HepG2 (cell line): Measurements from ENCODE around the gene C3orf70. TPM values are rescaled to one million over a fixed set of nuclear protein-coding genes. Genes with fewer than 3 reads are reported as not detected.

Experiments
- ATAC-seq: fragments of 200-7000 bp; cut with Tn5 transposase; 3 replicates; pipeline ENCODE4 v1.9.1; 2020; ENCODE audit warnings: mild to moderate bottlenecking, moderate library complexity
- BruUV-seq: library from RNA; stranded (reverse); fragments of 400-500 nt; replicated peaks from 2 replicates; lab custom pipeline; 2021; lab: Mats Ljungman, UMichigan
- CTCF ChIA-PET: fragments of 300-600 bp; formaldehyde crosslinking; extraction: SDS; loops from one replicate; lab custom pipeline; 2021; ENCODE audit warnings: low total read pairs, inconsistent platforms, low intra/inter-chr PET ratio; lab: Yijun Ruan, JAX
- POLR2A ChIA-PET: fragments of 350-600 bp; sonication (Branson Sonifier 250); formaldehyde crosslinking; loops from one replicate; lab custom pipeline; 2020; ENCODE audit warnings: antibody characterized with exemption, inconsistent platforms; lab: Yijun Ruan, JAX
- DNase-seq: peaks from one replicate; pipeline ENCODE4 v3.0.0-alpha.2; 2015; ENCODE audit warnings: low spot score
- FAIRE-seq: peaks from 3 replicates; lab custom pipeline; 2011; peaks lifted over from hg19 to GRCh38; lab: Jason Lieb, UNC
- H2AFZ ChIP-seq: one replicate; pipeline ENCODE4 v1.6.1; 2011; ENCODE audit warnings: low read length, inconsistent platforms
- H3K27ac ChIP-seq: fragments of 300-600 bp; 3 replicates; pipeline ENCODE4 v1.8.0; 2011; ENCODE audit warnings: mixed run types, mild to moderate bottlenecking, mixed read lengths, low read length, inconsistent platforms; ENCODE audit not compliant: insufficient read depth; ENCODE audit errors: extremely low read length
- H3K27me3 ChIP-seq, 2 experiments: fragments of 200-600 bp in 1 of 2; 2 replicates in 1 of 2; 3 replicates in 1 of 2; pipeline versions ENCODE4 v1.6.0 to v1.8.0; 2011; ENCODE audit warnings: low read length in 2 of 2, mild to moderate bottlenecking in 2 of 2, moderate library complexity in 2 of 2, inconsistent platforms in 1 of 2; ENCODE audit not compliant: insufficient read depth in 2 of 2, control insufficient read depth in 1 of 2
- H3K36me3 ChIP-seq, 2 experiments: fragments of 200-600 bp in 1 of 2; replicated peaks in 1 of 2; 2 replicates in 1 of 2; 3 replicates in 1 of 2; pipeline versions ENCODE4 v1.5.1 to v1.8.0; 2011; ENCODE audit warnings: low read length in 2 of 2, inconsistent platforms in 1 of 2; ENCODE audit not compliant: insufficient read depth in 2 of 2, control insufficient read depth in 1 of 2
- H3K4me1 ChIP-seq: 2 replicates; pipeline ENCODE4 v1.5.1; 2012; ENCODE audit warnings: low read length, inconsistent platforms; ENCODE audit not compliant: insufficient read depth
- H3K4me2 ChIP-seq: 2 replicates; pipeline ENCODE4 v1.6.0; 2011; ENCODE audit warnings: low read depth, low read length, inconsistent platforms
- H3K4me3 ChIP-seq, 3 experiments: fragments of 200-600 bp in 1 of 3; sonication (generic), shearing (Covaris generic) in 1 of 3; replicated peaks in 1 of 3; 2 replicates each; pipeline ENCODE4 v1.5.1; 2011 to 2016; ENCODE audit warnings: low read length in 3 of 3, inconsistent platforms in 2 of 3, low read depth in 2 of 3, mild to moderate bottlenecking in 2 of 3, control low read depth in 1 of 3, mixed read lengths in 1 of 3; ENCODE audit not compliant: insufficient read depth in 1 of 3
- H3K79me2 ChIP-seq: one replicate; pipeline ENCODE4 v1.6.1; 2011; ENCODE audit warnings: low read length, inconsistent platforms; ENCODE audit not compliant: insufficient read depth
- H3K9ac ChIP-seq: 2 replicates; pipeline ENCODE4 v1.6.0; 2011; ENCODE audit warnings: mild to moderate bottlenecking, low read depth, low read length, inconsistent platforms; ENCODE audit not compliant: insufficient read depth
- H3K9me3 ChIP-seq: 2 replicates; pipeline ENCODE4 v1.5.1; 2012; ENCODE audit warnings: mild to moderate bottlenecking, low read length
- H4K20me1 ChIP-seq: 2 replicates; pipeline ENCODE4 v1.6.0; 2011; ENCODE audit warnings: inconsistent platforms, mild to moderate bottlenecking, low read length, moderate library complexity; ENCODE audit not compliant: insufficient read depth
- ARNTL ChIP-seq: sonication (generic); formaldehyde crosslinking; IDR thresholded peaks from 2 replicates; pipeline ENCODE4 v1.4.0; 2020; ENCODE audit warnings: mild to moderate bottlenecking, missing genetic modification reagents
- DPF2 ChIP-seq: sonication (generic); formaldehyde crosslinking; IDR thresholded peaks from 2 replicates; pipeline ENCODE4 v1.4.0; 2020; ENCODE audit warnings: mild to moderate bottlenecking, low read depth, missing genetic modification reagents, borderline replicate concordance
- FIP1L1 ChIP-seq: fragments of 200-400 bp; formaldehyde crosslinking; IDR thresholded peaks from 2 replicates; pipeline ENCODE4 v1.6.1; 2018; ENCODE audit warnings: low read depth, mild to moderate bottlenecking, low read length, moderate library complexity, borderline replicate concordance; ENCODE audit not compliant: insufficient read depth
- FLYWCH1 ChIP-seq: sonication (generic); formaldehyde crosslinking; IDR thresholded peaks from 2 replicates; pipeline ENCODE4 v1.8.1; 2023; ENCODE audit warnings: mild to moderate bottlenecking, missing genetic modification reagents
- FOSL2 ChIP-seq: sonication (generic); formaldehyde crosslinking; IDR thresholded peaks from 2 replicates; pipeline ENCODE4 v1.4.0; 2020; ENCODE audit warnings: missing genetic modification reagents
- GLI4 ChIP-seq: sonication (generic); formaldehyde crosslinking; IDR thresholded peaks from 2 replicates; pipeline ENCODE4 v1.5.1; 2020; ENCODE audit warnings: missing genetic modification reagents, mild to moderate bottlenecking, moderate library complexity, borderline replicate concordance
- KAT8 ChIP-seq: IDR thresholded peaks from 2 replicates; pipeline ENCODE4 v1.6.1; 2016; ENCODE audit warnings: missing genetic modification reagents, missing compliant biosample characterization
- KMT2B ChIP-seq: IDR thresholded peaks from 2 replicates; pipeline ENCODE4 v1.6.1; 2016; ENCODE audit warnings: missing genetic modification reagents, missing compliant biosample characterization
- MTF2 ChIP-seq: sonication (generic); formaldehyde crosslinking; IDR thresholded peaks from 2 replicates; pipeline ENCODE4 v1.5.0; 2020; ENCODE audit warnings: missing genetic modification reagents, borderline replicate concordance
- PHF20 ChIP-seq: sonication (generic); formaldehyde crosslinking; IDR thresholded peaks from 2 replicates; pipeline ENCODE4 v1.5.0; 2020; ENCODE audit warnings: mild to moderate bottlenecking, missing genetic modification reagents
- PHF8 ChIP-seq: sonication (generic); formaldehyde crosslinking; IDR thresholded peaks from 2 replicates; pipeline ENCODE4 v1.5.0; 2020; ENCODE audit warnings: missing genetic modification reagents
- POLR2G ChIP-seq: fragments of 200-400 bp; formaldehyde crosslinking; IDR thresholded peaks from 2 replicates; pipeline ENCODE4 v1.6.1; 2018; ENCODE audit warnings: mild to moderate bottlenecking, low read depth, low read length, moderate library complexity
- RFXAP ChIP-seq: sonication (generic); formaldehyde crosslinking; IDR thresholded peaks from 2 replicates; pipeline ENCODE4 v1.4.0; 2020; ENCODE audit warnings: missing genetic modification reagents, borderline replicate concordance
- YEATS4 ChIP-seq: sonication (generic); formaldehyde crosslinking; IDR thresholded peaks from 2 replicates; pipeline ENCODE4 v1.4.0; 2020; ENCODE audit warnings: missing genetic modification reagents, borderline replicate concordance
- ZFX ChIP-seq: sonication (generic); formaldehyde crosslinking; IDR thresholded peaks from 2 replicates; pipeline ENCODE4 v1.4.0; 2020; ENCODE audit warnings: mild to moderate bottlenecking, low read depth, missing genetic modification reagents, moderate library complexity
- ZNF205 ChIP-seq: IDR thresholded peaks from 2 replicates; pipeline ENCODE4 v1.6.1; 2018; ENCODE audit warnings: missing biosample characterization, missing genetic modification reagents
- ZNF292 ChIP-seq: sonication (generic); formaldehyde crosslinking; IDR thresholded peaks from 2 replicates; pipeline ENCODE4 v1.8.1; 2022; ENCODE audit warnings: mild to moderate bottlenecking, low read depth, missing genetic modification reagents, borderline replicate concordance
- ZNF3 ChIP-seq: IDR thresholded peaks from 2 replicates; pipeline ENCODE4 v1.7.0; 2017; ENCODE audit warnings: inconsistent platforms
- WGBS: methylation state at CpG from one replicate; pipeline ENCODE4 v1.1.6; 2017; ENCODE audit warnings: low lambda C conversion rate; 5-methylcytosine and 5-hydroxymethylcytosine counted together
- in situ Hi-C: cut with HindIII; loops from 2 replicates; pipeline ENCODE4 v1.10.0; 2017; ENCODE audit warnings: low pct_unique_long_range_greater_than_20kb; ENCODE audit not compliant: extremely low pct_ligation_motif_present
- intact Hi-C: fragments of 100-400 bp; cut with micrococcal nuclease; formaldehyde crosslinking; loops from one replicate; pipeline ENCODE4 v1.10.0; 2022; ENCODE audit not compliant: unreplicated experiment
- polyA plus RNA-seq, 8 experiments: library from polyadenylated mRNA; depleted of rRNA in 3 of 8; stranded (reverse) in 7 of 8; unstranded in 1 of 8; fragments of >200 nt; fragmentation: Illumina TruSeq in 4 of 8; extraction: Trizol in 4 of 8; gene quantifications; 2 replicates each; pipeline versions ENCODE4 v1.2.1 to v1.2.3, GENCODE V29; 2011 to 2016; ENCODE audit warnings: low read depth in 4 of 8, missing spikeins in 1 of 8, mixed read lengths in 1 of 8; ENCODE audit not compliant: insufficient read depth in 1 of 8
- total RNA-seq, 5 experiments: library from RNA; depleted of rRNA; stranded (reverse); fragments of >200 nt; fragmentation: Illumina TruSeq; extraction: Trizol; gene quantifications; 2 replicates each; pipeline ENCODE4 v1.2.3, GENCODE V29; 2016; ENCODE audit warnings: low read depth in 1 of 5
- TF ChIP-seq, protein P1 (sequence below): sonication (generic); formaldehyde crosslinking; IDR thresholded peaks from 2 replicates; pipeline ENCODE4 v1.4.0; 2020; ENCODE audit warnings: missing genetic modification reagents
- TF ChIP-seq, protein P2 (sequence below): IDR thresholded peaks from 2 replicates; pipeline ENCODE4 v1.6.1; 2018; ENCODE audit warnings: missing genetic modification reagents, mild to moderate bottlenecking, missing compliant biosample characterization
- TF ChIP-seq, protein P3 (sequence below): IDR thresholded peaks from 2 replicates; pipeline ENCODE4 v1.6.1; 2018; ENCODE audit warnings: missing genetic modification reagents

C3orf70 gene
- total and polyA plus RNA-seq, 2 of the 13 experiments (the other 11 are each of a cell fraction or from before 2014, with no cell fraction given), result 0.79 to 2.4 TPM

- intact Hi-C loops (loop anchor here (1.0 to 10.0 kb wide), 3 partner anchors 105 to 300 kb away; no protein-coding TSS in a partner anchor), in situ Hi-C loops (loop anchor here (5.0 kb wide), 2 partner anchors 103 to 298 kb away; no protein-coding TSS in a partner anchor)
- no peaks in the 10 kb centered on the region for H3K36me3 ChIP-seq
- no peaks in the 10 kb centered on the region for H3K79me2 ChIP-seq
- POLR2A ChIA-PET, result interaction anchor here (1.2 to 1.6 kb wide), 3 partner anchors 14 to 105 kb away, joined by 3 to 9 read pairs (median 5); no protein-coding TSS in a partner anchor
- peak overlapping the region; percentile 68 for H3K9ac ChIP-seq
- H3K4me1 ChIP-seq, result peaks cover 24% of the 10 kb centered on the region
- peak overlapping the region; percentile 71 for H2AFZ ChIP-seq
- H3K27ac ChIP-seq, result peak overlapping the region; percentile 80
- no peaks in the 10 kb centered on the region for H3K27me3 ChIP-seq
- CTCF ChIA-PET, result interaction anchor here (2.4 to 3.4 kb wide), 2 partner anchors 105 to 300 kb away, joined by 14 to 38 read pairs; no protein-coding TSS in a partner anchor
- BruUV-seq, result TSS peak; percentile 91
- H4K20me1 ChIP-seq, result no peaks in the 10 kb centered on the region
- DNase-seq, result peak; percentile 92
- peak; percentile 97 for FAIRE-seq
- peak; percentile 99 for ATAC-seq
- peak overlapping the region; percentile 94 for H3K4me2 ChIP-seq
- H3K9me3 ChIP-seq, result no peaks in the 10 kb centered on the region
- 4% methylated on average over 9 of the region's 15 CpGs for WGBS
- H3K4me3 ChIP-seq, result peak overlapping the region; percentile 52 to 76 (median 58)
- TF ChIP-seq FLYWCH1 (CRISPR knock-in tag), result no peak
- peak; percentile 59; the same call in 1 of the 2 replicates for TF ChIP-seq RFXAP
- TF ChIP-seq YEATS4 (CRISPR knock-in tag), result 0 out of 2 replicates have a peak, but pooled peaks have one; percentile 62
- TF ChIP-seq KMT2B (CRISPR knock-in tag), result 0 out of 2 replicates have a peak, but pooled peaks have one; percentile 27
- TF ChIP-seq MTF2, result no peak
- TF ChIP-seq GLI4, result no peak
- peak; percentile 90 for TF ChIP-seq ZFX (CRISPR knock-in tag)
- TF ChIP-seq, protein P1, sequence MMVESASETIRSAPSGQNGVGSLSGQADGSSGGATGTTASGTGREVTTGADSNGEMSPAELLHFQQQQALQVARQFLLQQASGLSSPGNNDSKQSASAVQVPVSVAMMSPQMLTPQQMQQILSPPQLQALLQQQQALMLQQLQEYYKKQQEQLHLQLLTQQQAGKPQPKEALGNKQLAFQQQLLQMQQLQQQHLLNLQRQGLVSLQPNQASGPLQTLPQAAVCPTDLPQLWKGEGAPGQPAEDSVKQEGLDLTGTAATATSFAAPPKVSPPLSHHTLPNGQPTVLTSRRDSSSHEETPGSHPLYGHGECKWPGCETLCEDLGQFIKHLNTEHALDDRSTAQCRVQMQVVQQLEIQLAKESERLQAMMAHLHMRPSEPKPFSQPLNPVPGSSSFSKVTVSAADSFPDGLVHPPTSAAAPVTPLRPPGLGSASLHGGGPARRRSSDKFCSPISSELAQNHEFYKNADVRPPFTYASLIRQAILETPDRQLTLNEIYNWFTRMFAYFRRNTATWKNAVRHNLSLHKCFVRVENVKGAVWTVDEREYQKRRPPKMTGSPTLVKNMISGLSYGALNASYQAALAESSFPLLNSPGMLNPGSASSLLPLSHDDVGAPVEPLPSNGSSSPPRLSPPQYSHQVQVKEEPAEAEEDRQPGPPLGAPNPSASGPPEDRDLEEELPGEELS, result peak; percentile 86
- TF ChIP-seq, protein P2, sequence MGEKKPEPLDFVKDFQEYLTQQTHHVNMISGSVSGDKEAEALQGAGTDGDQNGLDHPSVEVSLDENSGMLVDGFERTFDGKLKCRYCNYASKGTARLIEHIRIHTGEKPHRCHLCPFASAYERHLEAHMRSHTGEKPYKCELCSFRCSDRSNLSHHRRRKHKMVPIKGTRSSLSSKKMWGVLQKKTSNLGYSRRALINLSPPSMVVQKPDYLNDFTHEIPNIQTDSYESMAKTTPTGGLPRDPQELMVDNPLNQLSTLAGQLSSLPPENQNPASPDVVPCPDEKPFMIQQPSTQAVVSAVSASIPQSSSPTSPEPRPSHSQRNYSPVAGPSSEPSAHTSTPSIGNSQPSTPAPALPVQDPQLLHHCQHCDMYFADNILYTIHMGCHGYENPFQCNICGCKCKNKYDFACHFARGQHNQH (CRISPR knock-in tag), result peak; percentile 55; the same call in 1 of the 2 replicates
- TF ChIP-seq, protein P3, sequence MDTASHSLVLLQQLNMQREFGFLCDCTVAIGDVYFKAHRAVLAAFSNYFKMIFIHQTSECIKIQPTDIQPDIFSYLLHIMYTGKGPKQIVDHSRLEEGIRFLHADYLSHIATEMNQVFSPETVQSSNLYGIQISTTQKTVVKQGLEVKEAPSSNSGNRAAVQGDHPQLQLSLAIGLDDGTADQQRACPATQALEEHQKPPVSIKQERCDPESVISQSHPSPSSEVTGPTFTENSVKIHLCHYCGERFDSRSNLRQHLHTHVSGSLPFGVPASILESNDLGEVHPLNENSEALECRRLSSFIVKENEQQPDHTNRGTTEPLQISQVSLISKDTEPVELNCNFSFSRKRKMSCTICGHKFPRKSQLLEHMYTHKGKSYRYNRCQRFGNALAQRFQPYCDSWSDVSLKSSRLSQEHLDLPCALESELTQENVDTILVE (CRISPR knock-in tag), result peak; percentile 60; the same call in 1 of the 2 replicates
- peak; percentile 80 for TF ChIP-seq KAT8 (CRISPR knock-in tag)
- 0 out of 2 replicates have a peak, but pooled peaks have one; percentile 23 for TF ChIP-seq ARNTL
- 0 out of 2 replicates have a peak, but pooled peaks have one; percentile 57 for TF ChIP-seq ZNF3
- peak; percentile 80 for TF ChIP-seq PHF8 (CRISPR knock-in tag)
- TF ChIP-seq FOSL2, result peak; percentile 37
- TF ChIP-seq FIP1L1, result no peak
- peak; percentile 68 for TF ChIP-seq PHF20 (CRISPR knock-in tag)
- TF ChIP-seq ZNF292, result peak; percentile 91
- peak; percentile 78 for TF ChIP-seq DPF2 (CRISPR knock-in tag)
- peak; percentile 90 for TF ChIP-seq POLR2G
- peak; percentile 58; the same call in 1 of the 2 replicates for TF ChIP-seq ZNF205 (CRISPR knock-in tag)
These were observed 22.6 kb upstream of the C3orf70 start for GRCh38 chr3:185175370-185175987.
